Measurements from ENCODE around the gene LRRC10B.

The LRRC10B gene

DNA sequence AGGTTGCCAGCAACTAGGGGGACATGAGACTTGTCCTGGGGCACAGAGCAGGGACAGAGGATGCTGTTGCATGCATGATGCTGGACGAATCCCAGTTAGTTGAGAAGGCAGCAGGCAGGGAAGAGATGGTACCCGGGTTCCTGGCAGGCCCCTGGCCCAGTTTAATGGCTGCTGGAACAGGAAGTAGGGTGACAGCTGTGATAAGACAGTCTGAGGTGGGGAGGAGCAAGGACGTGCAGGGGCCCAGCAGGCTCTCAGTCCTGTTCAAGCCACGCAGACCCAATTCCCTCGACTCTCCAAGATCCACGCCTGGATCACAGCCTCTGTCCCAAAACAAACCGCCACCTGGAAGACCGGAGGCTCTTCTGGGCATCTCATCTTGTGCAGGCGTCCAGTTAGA, 32.0 kb downstream of the LRRC10B start:
- no CpG with 5 or more reads among the region's 9 CpGs for WGBS (ENCODE audit: extremely low coverage, insufficient coverage, insufficient read length)
- Histone ChIP-seq H2BK5ac (ENCODE audit: low read depth, low read length, poor library complexity) (no peak overlapping the region), H3K79me1 (ENCODE audit: low read length) (peaks cover 4% of the 10 kb centered on the region)

DNA sequence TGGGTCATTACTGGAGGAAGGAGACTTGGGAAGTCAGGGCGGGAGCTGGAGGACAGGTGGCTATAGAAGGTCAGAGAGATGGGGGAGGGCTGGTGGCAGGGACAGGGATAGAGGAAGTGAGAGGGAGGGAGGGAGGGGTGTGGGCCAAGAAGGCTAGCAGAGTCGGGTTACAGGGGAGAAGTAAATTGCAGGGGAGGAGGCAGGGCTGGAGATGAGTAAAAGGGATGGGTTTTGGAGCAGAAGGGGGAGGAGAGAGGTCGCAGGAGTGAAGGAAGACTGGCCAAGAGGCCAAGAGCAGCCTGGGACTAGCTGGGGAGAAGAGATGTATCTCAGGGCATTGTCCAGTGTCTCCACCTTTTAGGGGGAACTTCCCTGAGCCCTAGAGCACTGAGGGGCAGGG, 33.0 kb downstream of the LRRC10B start:
- Histone ChIP-seq H3K9ac (ENCODE audit: low read length) (no peak overlapping the region), H3K4me1 (ENCODE audit: control insufficient read depth in 1 of 2, insufficient read depth in 2 of 2, low read length in 2 of 2) (peaks cover 16 to 23% of the 10 kb centered on the region in 2 experiments), H3K4ac (ENCODE audit: low read depth, low read length) (no peak overlapping the region), H2BK5ac (ENCODE audit: low read depth, low read length, poor library complexity) (no peak overlapping the region), H4K91ac (ENCODE audit: low read depth, low read length) (no peak overlapping the region), H3K79me1 (ENCODE audit: low read length) (peaks cover 4% of the 10 kb centered on the region), H2BK120ac (ENCODE audit: insufficient read depth, low read length, poor library complexity) (no peak overlapping the region), H3K14ac (ENCODE audit: low read length) (no peak overlapping the region), H2AK5ac (ENCODE audit: low read length) (no peak overlapping the region), H3K4me3 (ENCODE audit: low read depth, low read length) (no peak overlapping the region), H3K27ac (ENCODE audit: low read depth, low read length) (no peak overlapping the region), H3K27me3 (ENCODE audit: insufficient read depth, low read length) (no peaks in the 10 kb centered on the region), H3K79me2 (ENCODE audit: control insufficient read depth, insufficient read depth, low read length, poor library complexity) (no peaks in the 10 kb centered on the region), H2AFZ (ENCODE audit: insufficient read depth, low read length, poor library complexity) (no peak overlapping the region), H2BK12ac (ENCODE audit: low read length) (no peak overlapping the region), H3K36me3 (ENCODE audit: control insufficient read depth in 1 of 2, insufficient read depth in 2 of 2, low read length in 2 of 2) (peaks cover 18 to 25% of the 10 kb centered on the region in 2 experiments), H4K12ac (ENCODE audit: low read depth, low read length) (no peak overlapping the region), H4K8ac (ENCODE audit: low read depth, low read length) (no peak overlapping the region), H3K9me3 (ENCODE audit: insufficient read depth, low read depth, low read length) (no peaks in the 10 kb centered on the region), H3K18ac (ENCODE audit: low read length) (no peak overlapping the region), H3K4me2 (ENCODE audit: low read length) (no peak overlapping the region), H3K23ac (ENCODE audit: low read length) (no peak overlapping the region)
- no peak for DNase-seq
- no CpG with 5 or more reads among the region's 3 CpGs for WGBS (ENCODE audit: extremely low coverage, insufficient coverage, insufficient read length)

More for the DNA sequence above, 32.0 kb downstream of the LRRC10B start:
- Histone ChIP-seq H3K4me1 (ENCODE audit: control insufficient read depth in 1 of 2, insufficient read depth in 2 of 2, low read length in 2 of 2) (peaks cover 23 to 30% of the 10 kb centered on the region in 2 experiments), H3K36me3 (ENCODE audit: control insufficient read depth in 1 of 2, insufficient read depth in 2 of 2, low read length in 2 of 2) (peaks cover 18 to 22% of the 10 kb centered on the region in 2 experiments), H3K27ac (ENCODE audit: low read depth, low read length) (no peak overlapping the region), H3K14ac (ENCODE audit: low read length) (no peak overlapping the region), H3K9ac (ENCODE audit: low read length) (no peak overlapping the region), H2BK12ac (ENCODE audit: low read length) (no peak overlapping the region), H2AFZ (ENCODE audit: insufficient read depth, low read length, poor library complexity) (no peak overlapping the region), H4K8ac (ENCODE audit: low read depth, low read length) (no peak overlapping the region), H2BK120ac (ENCODE audit: insufficient read depth, low read length, poor library complexity) (no peak overlapping the region), H4K12ac (ENCODE audit: low read depth, low read length) (no peak overlapping the region), H3K27me3 (ENCODE audit: insufficient read depth, low read length) (no peaks in the 10 kb centered on the region), H3K18ac (ENCODE audit: low read length) (no peak overlapping the region), H4K91ac (ENCODE audit: low read depth, low read length) (no peak overlapping the region), H3K4me2 (ENCODE audit: low read length) (no peak overlapping the region), H3K4ac (ENCODE audit: low read depth, low read length) (no peak overlapping the region), H3K23ac (ENCODE audit: low read length) (no peak overlapping the region), H2AK5ac (ENCODE audit: low read length) (no peak overlapping the region), H3K4me3 (ENCODE audit: low read depth, low read length) (no peak overlapping the region), H3K9me3 (ENCODE audit: insufficient read depth, low read depth, low read length) (peaks cover under 1% of the 10 kb centered on the region), H3K79me2 (ENCODE audit: control insufficient read depth, insufficient read depth, low read length, poor library complexity) (no peaks in the 10 kb centered on the region)
- DNase-seq: no peak

DNA sequence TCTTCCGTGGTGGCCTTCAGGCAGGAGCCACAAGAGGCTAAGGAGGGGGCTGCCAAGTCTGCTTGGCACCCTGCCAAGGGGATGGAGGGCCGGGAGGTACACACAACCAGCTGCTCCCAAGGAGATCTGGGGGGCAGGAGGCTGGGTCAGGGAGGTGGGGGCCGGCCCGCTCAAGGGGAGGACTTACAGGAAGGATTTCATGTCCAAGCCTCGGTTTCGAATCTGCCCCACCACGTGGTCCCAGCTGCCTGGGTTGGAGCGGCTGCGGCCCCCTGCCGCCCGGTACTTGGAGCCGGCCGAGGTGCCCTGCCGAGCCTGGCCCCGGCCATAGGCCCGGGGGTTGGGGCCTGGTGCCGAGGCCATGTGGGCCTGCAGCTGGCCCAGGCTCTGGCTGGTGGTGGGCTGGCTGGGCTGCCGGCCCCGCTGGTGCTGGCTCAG, 33.5 kb downstream of the LRRC10B start:
- DNase-seq: no peak
- no peak overlapping the region for H2AK5ac ChIP-seq (ENCODE audit: low read length)
- no peaks in the 10 kb centered on the region for H3K27me3 ChIP-seq (ENCODE audit: insufficient read depth, low read length)
- no peak overlapping the region for H2BK5ac ChIP-seq (ENCODE audit: low read depth, low read length, poor library complexity)
- peaks cover 16 to 21% of the 10 kb centered on the region in 2 experiments for H3K4me1 ChIP-seq (ENCODE audit: control insufficient read depth in 1 of 2, insufficient read depth in 2 of 2, low read length in 2 of 2)
- peaks cover 4% of the 10 kb centered on the region for H3K79me1 ChIP-seq (ENCODE audit: low read length)
- no peak overlapping the region for H3K4me3 ChIP-seq (ENCODE audit: low read depth, low read length)
- no peak overlapping the region for H2BK12ac ChIP-seq (ENCODE audit: low read length)
- H3K9me3 ChIP-seq (ENCODE audit: insufficient read depth, low read depth, low read length): no peaks in the 10 kb centered on the region
- H3K27ac ChIP-seq (ENCODE audit: low read depth, low read length): no peak overlapping the region
- H3K14ac ChIP-seq (ENCODE audit: low read length): no peak overlapping the region
- H4K12ac ChIP-seq (ENCODE audit: low read depth, low read length): no peak overlapping the region
- no peak overlapping the region for H2AFZ ChIP-seq (ENCODE audit: insufficient read depth, low read length, poor library complexity)
- H3K4ac ChIP-seq (ENCODE audit: low read depth, low read length): no peak overlapping the region
- no peak overlapping the region for H3K9ac ChIP-seq (ENCODE audit: low read length)
- H3K23ac ChIP-seq (ENCODE audit: low read length): no peak overlapping the region
- peaks cover 18 to 25% of the 10 kb centered on the region in 2 experiments for H3K36me3 ChIP-seq (ENCODE audit: control insufficient read depth in 1 of 2, insufficient read depth in 2 of 2, low read length in 2 of 2)
- no peak overlapping the region for H2BK120ac ChIP-seq (ENCODE audit: insufficient read depth, low read length, poor library complexity)
- no peak overlapping the region for H4K91ac ChIP-seq (ENCODE audit: low read depth, low read length)
- no peak overlapping the region for H3K4me2 ChIP-seq (ENCODE audit: low read length)
- no CpG with 5 or more reads among the region's 19 CpGs for WGBS (ENCODE audit: extremely low coverage, insufficient coverage, insufficient read length)
- H3K18ac ChIP-seq (ENCODE audit: low read length): no peak overlapping the region
- no peak overlapping the region for H4K8ac ChIP-seq (ENCODE audit: low read depth, low read length)
- H3K79me2 ChIP-seq (ENCODE audit: control insufficient read depth, insufficient read depth, low read length, poor library complexity): no peaks in the 10 kb centered on the region

DNA sequence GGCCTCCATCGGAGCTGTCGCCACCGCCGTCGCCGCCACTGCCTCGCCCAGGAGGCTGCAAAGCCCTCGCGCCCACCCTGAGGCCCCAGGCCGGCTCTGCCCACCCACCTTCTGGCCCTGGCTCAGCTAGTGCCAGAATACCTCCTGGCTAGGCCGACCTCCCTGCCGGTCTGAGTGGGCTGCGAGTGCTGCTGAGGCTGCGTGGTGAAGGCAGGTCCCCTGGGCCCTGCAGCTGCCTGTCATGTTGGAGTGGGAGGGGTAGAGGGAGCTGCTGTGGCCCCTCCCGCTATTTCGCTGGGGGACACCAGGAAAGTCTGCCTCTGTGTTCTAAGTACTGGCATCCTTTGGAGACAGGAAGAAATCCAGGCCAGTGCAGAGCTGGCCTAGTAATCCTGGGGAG, 34.2 kb downstream of the LRRC10B start:
- Histone ChIP-seq H3K4me3 (ENCODE audit: low read depth, low read length) (no peak overlapping the region), H2BK5ac (ENCODE audit: low read depth, low read length, poor library complexity) (no peak overlapping the region), H4K8ac (ENCODE audit: low read depth, low read length) (no peak overlapping the region), H4K12ac (ENCODE audit: low read depth, low read length) (no peak overlapping the region), H3K4me1 (ENCODE audit: control insufficient read depth in 1 of 2, insufficient read depth in 2 of 2, low read length in 2 of 2) (peaks cover 10 to 14% of the 10 kb centered on the region in 2 experiments), H3K4ac (ENCODE audit: low read depth, low read length) (no peak overlapping the region), H3K23ac (ENCODE audit: low read length) (no peak overlapping the region), H3K14ac (ENCODE audit: low read length) (no peak overlapping the region), H2AFZ (ENCODE audit: insufficient read depth, low read length, poor library complexity) (no peak overlapping the region), H3K36me3 (ENCODE audit: control insufficient read depth in 1 of 2, insufficient read depth in 2 of 2, low read length in 2 of 2) (peaks cover 18 to 25% of the 10 kb centered on the region in 2 experiments), H3K27me3 (ENCODE audit: insufficient read depth, low read length) (no peaks in the 10 kb centered on the region), H2AK5ac (ENCODE audit: low read length) (no peak overlapping the region), H3K18ac (ENCODE audit: low read length) (no peak overlapping the region), H3K4me2 (ENCODE audit: low read length) (no peak overlapping the region), H2BK12ac (ENCODE audit: low read length) (no peak overlapping the region), H3K9ac (ENCODE audit: low read length) (no peak overlapping the region), H4K91ac (ENCODE audit: low read depth, low read length) (no peak overlapping the region), H2BK120ac (ENCODE audit: insufficient read depth, low read length, poor library complexity) (no peak overlapping the region), H3K79me2 (ENCODE audit: control insufficient read depth, insufficient read depth, low read length, poor library complexity) (no peaks in the 10 kb centered on the region), H3K79me1 (ENCODE audit: low read length) (no peaks in the 10 kb centered on the region), H3K9me3 (ENCODE audit: insufficient read depth, low read depth, low read length) (no peaks in the 10 kb centered on the region), H3K27ac (ENCODE audit: low read depth, low read length) (no peak overlapping the region)
- WGBS (ENCODE audit: extremely low coverage, insufficient coverage, insufficient read length): no CpG with 5 or more reads among the region's 16 CpGs
- no peak for DNase-seq

Data from trophoblast cell (in vitro differentiated cells and primary cell).